Keratinocyte (primary cell): ENCODE data around the gene TFF1.

ENCODE experiments used
- CTCF ChIP-seq, 3 experiments: IDR thresholded peaks in 1 of 3; conservative IDR thresholded peaks in 1 of 3; optimal IDR thresholded peaks in 1 of 3; 2 replicates in 2 of 3; 3 replicates in 1 of 3; pipeline versions ENCODE3 to v1.5.1; 2011; ENCODE audit warnings: low read length in 3 of 3, mild to moderate bottlenecking in 3 of 3, moderate library complexity in 2 of 3, control low read depth in 1 of 3, inconsistent platforms in 1 of 3; ENCODE audit not compliant: insufficient read depth in 2 of 3; ENCODE audit errors: extremely low read depth in 1 of 3
- EZH2 ChIP-seq: IDR thresholded peaks from one replicate; pipeline ENCODE4 v1.6.1; 2012; ENCODE audit warnings: inconsistent platforms, mild to moderate bottlenecking, low read length, moderate library complexity

DNA sequence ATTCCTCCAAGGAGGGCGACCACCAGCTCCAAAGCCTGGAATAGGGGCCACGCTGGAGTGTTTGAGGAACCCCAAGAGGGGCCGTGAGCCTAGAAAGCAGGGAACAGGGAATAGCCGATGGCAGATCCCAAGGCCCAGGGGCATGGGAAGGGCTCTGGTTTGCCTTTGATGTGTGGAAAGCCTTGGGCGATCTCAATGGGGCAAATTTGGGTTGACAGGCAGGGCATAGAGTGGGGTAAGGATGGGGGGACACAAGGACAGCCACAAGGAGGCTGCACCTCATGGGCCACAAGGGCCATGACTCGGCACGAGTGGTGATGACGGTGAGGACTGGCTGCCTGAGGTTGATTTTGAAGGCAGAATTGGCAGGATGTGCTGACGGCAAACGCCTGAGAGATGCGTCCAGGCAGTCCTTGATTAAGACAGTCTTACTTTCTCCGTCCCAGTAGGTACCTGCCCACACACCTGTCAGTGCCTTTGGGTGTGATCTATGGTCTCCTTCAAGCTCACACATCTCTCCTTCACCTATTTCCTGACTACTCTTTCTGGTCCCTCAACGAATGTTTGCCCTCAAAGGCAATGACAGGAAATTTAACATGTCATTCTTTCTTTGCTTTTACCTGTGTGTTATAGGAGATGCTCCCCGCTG lies 31.5 kb upstream of the TFF1 start:
- TF ChIP-seq CTCF (optimal IDR thresholded peaks at IDR 0.05 in 1 of 3, IDR thresholded peaks at IDR 0.05 in 1 of 3, conservative IDR thresholded peaks at IDR 0.05 in 1 of 3; ENCODE audit: extremely low read depth in 1 of 3, insufficient read depth in 2 of 3, low read length in 3 of 3): no peak
- no peak for TF ChIP-seq EZH2
